CD4-positive, alpha-beta T cell treated with Interleukin-4 for 1 hour (primary cell): ENCODE measurements around the gene PKN3.
"Not testable (repeated sequence)": the region's sequence is repeated elsewhere in the genome, so short reads cannot be mapped to it uniquely, and the experiment has no call there.

Experiments used
- DNase-seq, 2 donors: peaks; one replicate each; pipeline ENCODE4 v3.0.0-alpha.2; 2020 to 2022

PKN3 gene

DNA sequence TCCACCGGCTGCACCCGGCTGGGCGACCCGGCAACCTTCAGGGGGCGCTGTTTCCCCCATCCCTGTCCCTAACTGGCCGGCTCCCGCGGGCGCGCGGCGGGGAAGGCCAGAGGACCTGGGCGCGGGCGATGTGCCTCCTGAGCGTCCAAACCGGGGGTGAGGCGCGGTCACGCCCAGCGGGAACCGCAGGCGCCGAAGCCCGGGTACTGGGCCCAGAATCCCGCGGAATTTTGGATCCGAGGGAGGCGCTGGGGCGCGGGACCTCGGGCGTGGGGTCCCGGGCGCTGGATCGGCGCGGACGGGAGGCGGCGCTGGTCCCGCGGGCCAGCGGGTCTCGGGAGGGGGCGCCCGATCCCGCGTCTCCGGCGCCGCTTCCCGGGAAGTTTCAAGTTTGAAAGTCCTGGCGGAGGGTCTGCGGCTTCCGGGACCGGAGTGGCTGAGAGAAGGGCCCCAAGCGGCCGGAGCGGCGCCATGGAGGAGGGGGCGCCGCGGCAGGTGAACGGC lies at the start of gene PKN3:
PKN3 (plus strand) TSS at position 59 of the 504 bp plus-strand sequence; CDS start at position 472, 413 bp downstream.
- DNase-seq, result peak; percentile 80 to 84

DNA sequence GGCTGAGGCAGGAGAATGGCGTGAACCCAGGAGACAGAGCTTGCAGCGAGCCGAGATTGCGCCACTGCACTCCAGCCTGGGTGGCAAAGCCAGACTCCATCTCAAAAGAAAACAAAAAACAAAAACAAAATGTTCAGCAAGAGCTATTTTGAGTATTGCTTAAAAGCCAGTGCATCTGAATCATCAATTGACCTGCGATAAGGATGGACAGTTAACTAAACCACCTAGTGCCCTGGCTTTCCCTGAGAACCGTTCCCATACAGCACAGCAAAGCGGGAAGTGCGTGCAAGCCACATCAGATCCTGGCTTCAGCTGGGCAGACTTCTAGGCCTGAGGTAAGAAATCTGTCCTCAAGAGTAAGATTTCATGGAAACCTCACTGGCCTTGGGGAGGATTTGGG lies 48.4 kb upstream of the PKN3 start:
- no peak for DNase-seq

DNA sequence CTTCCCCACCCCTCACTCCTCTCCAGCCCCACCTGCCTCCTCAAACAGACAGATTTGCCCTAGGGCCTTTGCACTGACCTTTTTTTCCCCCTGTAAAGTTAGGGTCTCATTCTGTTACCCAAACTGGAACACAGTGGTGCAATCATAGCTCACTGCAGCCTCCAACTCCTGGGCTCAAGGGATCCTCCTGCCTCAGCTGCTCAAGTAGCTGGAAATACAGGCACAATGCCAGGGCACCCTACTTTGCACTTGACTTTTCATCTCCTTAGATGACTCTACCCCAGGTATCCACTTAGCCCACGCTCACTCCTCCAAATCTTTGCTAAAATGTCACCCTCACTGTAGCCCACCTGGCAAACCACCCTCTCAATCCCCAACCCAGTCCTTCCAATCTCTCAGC lies 47.8 kb upstream of the PKN3 start:
- DNase-seq, result no peak

DNA sequence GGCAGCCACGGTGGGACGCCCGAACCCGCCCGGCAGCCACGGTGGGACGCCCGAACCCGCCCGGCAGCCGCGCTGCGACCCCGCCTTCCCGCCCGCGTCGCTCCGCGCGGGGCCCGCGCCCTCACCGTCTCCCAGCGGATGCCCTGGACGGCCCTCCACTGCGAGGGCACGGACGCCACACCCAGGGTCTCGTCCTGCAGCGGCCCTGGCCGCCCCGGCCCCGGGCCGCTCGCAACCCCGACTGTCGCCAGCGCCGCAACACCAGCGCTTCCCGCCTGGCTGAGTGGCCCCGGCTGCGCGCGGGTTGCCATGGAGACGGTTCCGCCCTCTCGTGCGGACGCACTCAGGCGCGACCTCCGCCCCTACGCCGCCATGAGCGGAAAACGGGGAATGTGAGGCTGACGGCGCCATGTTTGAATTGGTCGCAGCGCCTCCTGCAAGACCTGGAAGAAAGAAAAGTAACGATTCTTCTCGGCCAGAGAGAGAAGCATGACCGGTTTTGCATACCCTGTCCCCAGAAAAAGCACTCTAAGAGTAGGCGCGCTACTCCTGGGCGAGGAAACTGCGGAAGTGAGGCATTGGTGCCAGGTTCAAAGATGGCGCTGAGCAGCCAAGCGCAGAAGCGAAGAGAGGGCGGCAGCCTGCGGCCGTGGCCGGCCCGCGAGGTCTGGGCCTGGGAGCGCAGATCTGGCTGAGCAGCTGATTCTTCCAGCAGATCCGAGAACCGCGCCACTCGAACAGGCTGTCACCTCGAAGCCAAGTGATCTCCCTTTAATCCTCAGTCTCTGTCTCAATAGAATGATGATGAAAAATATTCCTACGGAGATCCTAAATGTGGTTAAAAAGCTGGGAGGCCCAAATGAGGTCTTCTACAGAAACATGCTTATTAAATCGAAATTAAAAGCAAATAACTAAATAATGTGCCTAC lies 45.6 kb upstream of the PKN3 start, which contains the start of gene DYNC2I2:
DYNC2I2 (minus strand) TSS at position 432 of the 928 bp plus-strand sequence; CDS start at position 311, 121 bp downstream.
- DNase-seq, result peak; percentile 94 to 95

DNA sequence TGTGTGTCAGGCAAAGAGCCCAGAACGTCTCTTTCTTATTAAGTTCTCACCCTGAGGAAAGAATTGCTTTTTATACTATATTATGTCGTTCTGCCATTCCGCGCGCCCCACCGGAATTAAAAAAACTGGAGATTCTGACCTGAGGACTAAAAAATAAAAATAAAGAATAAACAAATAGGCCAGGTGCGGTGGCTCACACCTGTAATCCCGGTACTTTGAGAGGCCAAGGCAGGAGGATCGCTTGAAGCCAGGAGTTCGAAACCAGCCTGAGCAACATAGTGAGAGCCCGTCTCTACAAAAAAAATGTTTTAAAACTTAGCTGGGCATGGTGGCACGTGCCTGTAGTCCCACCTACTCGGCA lies 45.0 kb upstream of the PKN3 start:
- no peak for DNase-seq

DNA sequence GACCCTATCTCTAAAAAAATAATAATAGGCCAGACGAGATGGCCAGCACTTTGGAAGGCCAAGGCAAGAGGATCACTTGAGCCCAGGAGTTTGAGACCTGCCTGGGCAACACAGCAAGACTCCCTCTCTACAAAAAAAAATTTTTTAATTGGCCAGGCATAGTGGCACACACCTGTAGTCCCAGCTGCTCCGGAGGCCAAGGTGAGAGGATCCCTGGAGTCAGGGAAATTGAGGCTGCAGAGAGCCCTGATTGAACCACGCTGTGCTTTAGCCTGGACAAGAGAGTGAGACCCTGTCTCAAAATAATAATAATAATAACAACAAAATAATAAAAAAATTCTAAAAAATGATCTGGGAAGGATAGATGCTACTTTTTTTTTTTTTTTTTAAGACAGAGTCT lies 44.5 kb upstream of the PKN3 start:
- no peak for DNase-seq

DNA sequence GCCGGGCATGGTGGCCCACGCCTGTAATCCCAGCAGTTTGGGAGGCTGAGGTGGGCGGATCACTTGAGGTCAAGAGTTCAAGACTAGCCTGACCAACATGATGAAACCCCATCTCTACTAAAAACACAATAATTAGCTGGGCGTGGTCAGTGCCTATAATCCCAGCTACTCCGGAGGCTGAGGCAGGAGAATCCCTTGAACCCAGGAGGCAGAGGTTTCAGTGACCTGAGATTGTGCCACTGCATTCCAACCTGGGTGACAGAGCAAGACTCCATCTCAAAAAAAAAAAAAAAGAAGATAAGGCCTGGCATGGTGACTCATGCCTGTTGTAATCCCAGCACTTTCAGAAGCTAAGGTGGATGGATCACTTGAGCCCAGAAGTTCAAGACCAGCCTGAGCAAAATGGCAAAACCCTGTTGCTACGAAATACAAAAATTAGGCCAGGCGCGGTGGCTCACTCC lies 35.8 kb upstream of the PKN3 start:
- DNase-seq, result not testable (repeated sequence)

DNA sequence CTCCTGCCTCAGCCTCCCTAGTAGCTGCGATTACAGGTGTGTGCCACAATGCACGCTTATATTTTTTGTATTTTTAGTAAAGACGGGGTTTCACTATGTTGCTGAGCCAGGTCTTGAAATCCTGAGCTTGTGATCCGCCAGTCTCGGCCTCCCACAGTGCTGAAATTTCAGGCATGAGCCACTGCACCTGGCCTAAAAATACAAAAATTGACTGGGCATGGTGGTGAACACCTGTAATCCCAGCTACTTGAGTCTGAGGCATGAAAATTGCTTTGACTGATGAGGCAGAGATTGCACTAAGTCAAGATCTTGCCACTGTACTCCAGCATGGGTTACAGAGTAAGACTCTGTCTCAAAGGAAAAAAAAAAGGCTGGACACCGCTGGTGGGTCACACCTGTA lies 32.5 kb upstream of the PKN3 start:
- no peak for DNase-seq

DNA sequence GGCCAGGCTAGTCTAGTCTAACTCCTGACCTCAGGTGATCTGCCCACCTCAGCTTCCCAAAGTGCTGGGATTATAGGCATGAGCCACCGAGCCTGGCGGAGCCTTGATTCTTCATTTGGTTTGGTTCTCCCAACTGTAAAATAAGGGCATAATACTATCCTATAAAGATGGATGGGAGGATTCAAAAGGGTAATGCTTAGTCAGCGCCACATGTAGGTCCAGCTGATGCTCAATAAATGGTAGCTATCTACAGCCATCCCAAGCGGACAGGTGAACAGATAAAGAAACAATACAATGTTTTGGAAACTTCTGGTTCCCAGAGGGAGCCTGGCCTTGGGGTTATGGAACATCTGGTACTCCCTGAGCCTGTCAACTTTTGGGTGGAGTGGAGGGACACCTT lies 26.9 kb upstream of the PKN3 start:
- no peak for DNase-seq

DNA sequence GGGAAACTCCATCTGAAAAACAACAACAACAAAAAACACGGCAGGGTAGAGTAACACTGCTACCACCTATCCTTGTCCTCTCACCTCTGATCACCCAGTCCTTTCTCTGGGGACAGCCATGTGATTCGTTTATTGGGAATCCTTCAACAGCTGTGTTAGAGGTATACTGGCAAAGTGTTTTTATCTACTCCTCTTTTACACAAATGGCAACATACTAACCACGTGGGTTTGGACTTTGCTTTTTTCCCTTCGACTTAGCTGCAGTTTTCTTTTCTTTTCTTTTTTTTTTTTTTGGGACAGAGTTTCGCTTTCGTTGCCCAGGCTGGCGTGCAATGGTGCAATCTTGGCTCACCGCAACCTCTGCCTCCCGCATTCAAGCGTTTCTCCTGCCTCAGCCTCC lies 24.5 kb upstream of the PKN3 start:
- no peak for DNase-seq

DNA sequence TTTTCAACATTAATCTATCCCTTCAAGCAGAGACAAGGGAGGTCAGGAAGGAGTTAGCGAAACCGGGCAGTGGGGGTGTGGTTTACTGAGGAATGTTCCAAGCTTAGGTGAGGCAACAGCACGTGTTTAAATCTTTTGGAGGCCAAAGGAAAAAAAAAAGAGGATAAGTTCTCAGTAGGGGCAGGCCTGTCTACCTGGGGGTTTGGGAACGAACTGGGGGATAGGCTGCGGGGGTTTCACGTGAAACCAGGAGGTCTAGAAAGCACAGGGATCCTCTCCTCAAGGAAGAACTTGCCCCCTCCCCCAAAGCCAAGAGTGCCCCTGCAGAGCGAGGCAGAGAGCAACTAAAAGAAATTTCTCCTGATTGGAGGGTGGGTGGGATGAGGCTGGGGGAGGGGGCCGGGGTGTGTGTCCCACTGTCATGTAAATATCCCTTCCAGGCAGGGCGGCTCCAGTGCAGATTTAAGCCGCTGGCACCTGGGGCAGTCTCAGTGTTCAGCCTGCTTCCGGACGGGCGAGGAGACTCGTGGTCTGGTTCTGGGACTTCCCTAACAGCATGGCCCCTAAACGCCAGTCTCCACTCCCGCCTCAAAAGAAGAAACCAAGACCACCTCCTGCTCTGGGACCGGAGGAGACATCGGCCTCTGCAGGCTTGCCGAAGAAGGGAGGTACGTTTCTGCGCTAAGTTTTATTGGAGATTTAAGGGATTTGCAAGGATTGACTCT lies 18.8 kb upstream of the PKN3 start:
- peak; percentile 33 to 53 for DNase-seq

DNA sequence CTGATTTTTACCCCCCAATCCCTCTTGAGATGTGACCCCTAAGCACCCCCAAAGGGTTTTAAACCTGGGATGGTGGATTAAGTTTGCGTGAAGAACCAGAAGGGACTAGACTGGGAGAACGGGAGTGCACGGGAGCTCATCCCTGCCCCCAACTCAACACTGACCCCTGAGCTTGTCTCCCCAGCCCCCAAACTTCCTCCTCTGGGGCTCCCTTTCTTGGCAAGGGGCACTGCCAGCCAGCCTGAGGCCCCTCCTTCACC lies 18.3 kb upstream of the PKN3 start:
- DNase-seq, result no peak

DNA sequence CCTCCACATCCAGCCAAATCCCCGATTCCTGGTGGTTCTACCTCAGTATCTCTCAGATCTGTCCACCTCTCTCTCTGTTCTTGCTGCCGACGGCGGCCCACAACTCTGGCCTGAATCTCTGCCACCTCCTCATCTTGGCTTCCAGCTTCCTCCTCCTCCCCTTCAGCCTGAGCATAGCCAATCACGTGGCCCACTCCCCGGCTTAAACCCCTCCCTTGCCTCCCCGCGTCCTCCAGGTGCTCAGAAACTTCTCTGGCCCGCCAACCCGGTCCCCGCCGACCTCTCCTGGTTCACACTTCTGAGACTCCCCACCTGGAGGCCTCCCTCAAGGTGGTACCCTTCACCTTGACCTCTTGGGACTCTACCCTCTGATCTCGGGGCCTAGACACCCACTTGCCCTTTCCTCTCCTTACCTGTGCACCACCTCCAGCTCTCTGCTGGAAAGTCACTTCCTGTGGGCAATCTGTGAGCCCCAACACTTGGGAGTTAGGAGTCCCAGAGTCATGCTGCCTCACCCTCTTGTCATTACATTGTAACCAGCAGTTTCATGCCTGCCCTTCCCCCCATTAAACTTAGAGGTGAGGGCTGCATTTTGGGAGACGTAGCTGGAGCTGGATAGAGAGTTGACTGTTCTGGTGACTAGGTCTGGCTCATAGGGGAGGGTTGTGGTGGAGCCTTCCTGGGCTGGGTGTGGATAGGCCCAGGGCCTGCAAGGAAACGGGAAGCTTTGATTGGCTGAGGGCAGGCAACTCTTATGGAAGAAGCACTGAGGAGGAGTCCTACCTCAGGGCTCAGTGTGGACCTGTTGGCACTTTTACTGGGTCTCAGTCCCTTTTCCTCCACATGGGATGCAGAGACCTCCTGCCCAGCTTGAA lies 17.7 kb upstream of the PKN3 start:
- DNase-seq, result peak; percentile 80

DNA sequence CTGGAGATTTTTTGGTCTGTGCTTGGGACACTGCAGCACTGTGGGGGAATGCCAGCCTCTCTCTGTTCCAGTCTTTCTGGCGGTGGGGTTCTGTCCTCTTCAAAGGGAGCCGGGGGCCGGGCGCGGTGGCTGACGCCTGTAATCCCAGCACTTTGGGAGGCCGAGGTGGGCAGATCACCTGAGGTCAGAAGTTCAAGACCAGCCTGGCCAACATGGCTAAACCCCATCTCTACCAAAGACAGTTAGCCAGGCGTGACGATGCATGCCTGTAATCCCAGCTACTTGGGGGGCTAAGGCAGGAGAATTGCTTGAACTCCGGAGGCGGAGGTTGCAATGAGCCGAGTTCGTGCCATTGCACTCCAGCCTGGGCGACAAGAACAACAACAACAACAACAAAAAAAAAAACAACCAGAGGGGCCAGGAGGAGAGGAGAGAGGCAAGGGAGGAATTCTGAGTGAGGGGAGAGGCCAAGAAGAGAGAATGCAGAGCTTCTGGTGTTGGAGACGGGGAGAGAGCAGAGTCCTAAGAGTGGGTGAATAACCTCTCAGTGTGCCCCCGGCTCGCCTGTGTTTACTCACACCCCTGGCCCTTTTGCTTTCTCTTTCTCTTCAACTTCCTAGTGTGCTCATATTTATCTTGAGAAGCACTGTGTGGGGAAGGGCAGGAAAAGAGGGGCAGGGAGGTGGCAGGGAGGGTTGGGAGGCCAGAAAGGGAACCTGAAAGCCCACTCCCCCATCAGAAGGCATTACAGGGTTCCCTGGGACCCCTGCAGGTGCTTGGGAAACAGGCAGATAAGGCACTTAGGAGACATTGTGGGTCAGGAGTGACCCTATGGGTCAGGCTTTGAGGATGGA lies 16.4 kb upstream of the PKN3 start:
- DNase-seq, result peak; percentile 36 to 62

DNA sequence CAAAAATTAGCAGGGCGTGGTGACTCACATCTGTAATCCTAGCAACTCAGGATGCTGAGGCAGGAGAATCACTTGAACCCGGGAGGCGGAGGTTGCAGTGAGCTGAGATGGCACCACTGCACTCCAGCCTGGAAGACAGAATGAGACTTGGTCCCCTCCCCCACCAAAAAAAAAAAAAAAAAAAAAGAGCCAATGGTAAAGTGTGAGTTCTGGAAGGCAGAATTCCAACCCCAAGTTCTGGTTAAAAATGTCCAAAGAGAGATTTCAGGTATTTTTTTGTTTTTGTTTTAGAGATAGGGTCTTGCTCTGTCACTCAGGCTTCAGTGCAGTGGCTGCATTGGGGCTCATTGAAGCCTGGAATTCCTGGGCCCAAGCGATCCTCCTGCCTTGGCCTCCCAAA lies 14.8 kb upstream of the PKN3 start:
- no peak for DNase-seq

DNA sequence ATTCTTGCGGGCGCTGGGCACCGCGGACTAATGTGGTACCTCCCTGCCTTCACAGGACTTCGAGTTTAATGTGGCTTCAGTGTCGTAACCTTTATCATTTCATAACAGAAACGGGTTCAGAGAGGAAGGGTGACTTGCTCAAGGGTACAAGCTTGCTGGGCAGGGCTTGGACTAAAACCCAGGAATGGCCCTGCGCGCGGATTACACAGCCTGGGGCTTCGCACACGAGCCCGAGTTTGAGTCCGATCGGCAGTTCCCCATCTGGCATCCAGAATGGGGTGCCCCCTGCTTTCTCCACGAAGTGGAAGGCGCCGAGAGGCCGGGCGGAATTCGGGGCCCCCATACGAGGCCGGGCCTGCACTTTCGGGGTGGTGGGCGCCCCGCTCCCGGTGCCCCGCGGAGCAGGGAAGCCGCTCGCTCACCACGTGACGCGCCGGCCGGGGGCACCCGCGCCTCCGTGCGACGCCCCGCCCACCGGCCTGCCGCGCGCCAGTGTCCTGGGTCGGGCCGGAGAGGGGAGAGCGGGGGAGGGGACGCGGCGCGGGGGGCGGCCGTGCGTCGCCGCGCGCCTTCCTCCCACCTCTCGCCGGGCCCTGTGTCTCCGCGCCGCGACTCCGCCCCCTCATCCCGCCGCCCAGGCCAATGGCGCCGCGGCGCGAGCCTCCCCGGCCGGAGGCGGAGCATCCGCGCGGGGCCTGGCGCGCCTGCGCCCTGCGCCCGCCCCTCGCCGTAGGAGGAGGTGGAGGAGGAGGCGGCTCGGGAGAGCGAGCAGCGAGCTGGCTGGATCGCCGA lies 13.6 kb upstream of the PKN3 start, which contains the start of gene SET:
SET (plus strand) TSS at position 722 of the 792 bp plus-strand sequence. CDS start 361 bp downstream, outside the sequence.
- peak; percentile 93 to 94 for DNase-seq

DNA sequence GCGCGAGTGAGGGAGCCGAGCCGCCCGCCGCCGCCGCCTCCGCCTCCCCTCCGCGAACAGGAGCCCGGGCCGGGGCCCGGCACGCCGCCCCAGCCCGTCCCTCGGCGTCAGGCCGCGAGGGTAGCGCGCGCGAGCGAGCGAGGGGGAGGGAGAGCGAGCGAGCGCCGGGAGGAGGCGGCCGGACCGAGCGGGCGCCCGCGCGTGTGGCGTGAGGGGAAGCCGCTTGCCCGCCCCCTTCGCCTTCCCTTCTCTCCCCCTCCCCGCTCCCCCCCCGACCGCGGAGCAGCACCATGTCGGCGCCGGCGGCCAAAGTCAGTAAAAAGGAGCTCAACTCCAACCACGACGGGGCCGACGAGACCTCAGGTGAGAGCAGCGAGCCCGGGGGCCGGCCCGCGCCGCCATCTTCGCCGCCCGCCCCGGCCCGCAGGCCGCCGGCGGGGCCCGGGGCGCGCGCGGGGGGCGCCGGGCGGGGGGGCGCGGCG lies 13.0 kb upstream of the PKN3 start:
- no peak for DNase-seq

DNA sequence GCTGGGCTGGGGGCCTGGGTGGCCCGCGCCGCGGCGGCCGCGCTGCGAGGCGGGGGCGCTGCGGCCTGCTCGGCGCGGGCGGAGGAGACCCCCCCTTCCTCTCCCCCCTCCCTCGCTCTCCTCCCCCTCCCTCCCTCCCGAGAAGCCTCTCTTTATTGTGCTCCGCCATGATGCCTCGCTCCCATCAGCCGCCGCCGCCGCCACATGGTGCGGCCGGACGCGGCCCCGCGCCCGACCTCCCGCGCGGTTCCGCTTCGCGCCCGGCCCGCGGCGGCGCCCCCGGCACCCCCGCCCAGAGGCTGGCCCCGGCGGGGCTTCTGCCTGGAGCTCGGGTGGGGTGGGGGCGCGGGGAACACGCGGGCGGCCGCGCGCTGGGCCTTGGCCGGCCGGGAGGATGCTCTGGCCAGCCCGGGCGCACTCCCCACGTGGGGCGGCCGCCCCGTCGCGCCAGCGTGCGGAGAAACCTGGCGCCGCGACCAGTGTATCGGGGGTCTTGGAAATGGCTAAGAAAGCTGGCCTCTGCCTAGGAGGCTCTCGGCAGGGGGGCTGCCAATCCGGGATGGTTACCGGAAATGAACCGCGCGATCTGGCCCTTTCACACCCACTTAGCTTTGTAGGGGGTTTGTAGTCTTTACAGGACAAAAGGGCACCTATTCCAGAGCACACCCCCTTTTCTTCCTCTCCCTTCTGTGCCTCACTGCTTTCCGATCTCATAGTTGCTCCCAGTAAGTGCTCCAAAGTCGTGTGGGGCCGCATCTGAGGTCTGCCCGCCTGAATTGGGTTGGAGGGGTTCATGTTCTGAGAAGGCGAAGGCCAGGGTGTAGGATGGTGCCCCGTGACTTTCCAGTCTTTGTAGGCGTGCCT lies 12.3 kb upstream of the PKN3 start:
- peak; percentile 55 to 70 for DNase-seq

DNA sequence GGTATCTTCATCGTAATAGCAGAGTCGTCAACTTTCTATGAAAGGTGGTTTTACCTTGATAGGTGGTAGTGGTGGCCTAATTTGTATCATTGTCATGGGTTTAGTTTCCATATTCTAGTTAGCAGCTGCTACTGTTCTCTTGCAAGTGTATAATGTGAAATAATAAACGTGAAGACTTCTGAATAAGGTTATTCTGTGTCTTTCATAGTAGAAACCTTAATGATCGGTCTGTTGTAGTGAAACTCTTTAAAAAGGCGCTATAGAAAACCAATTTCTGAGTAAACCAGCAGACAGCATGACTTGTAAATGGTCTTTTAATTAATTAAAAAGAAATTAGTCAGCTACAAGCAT lies 11.6 kb upstream of the PKN3 start:
- no peak for DNase-seq

DNA sequence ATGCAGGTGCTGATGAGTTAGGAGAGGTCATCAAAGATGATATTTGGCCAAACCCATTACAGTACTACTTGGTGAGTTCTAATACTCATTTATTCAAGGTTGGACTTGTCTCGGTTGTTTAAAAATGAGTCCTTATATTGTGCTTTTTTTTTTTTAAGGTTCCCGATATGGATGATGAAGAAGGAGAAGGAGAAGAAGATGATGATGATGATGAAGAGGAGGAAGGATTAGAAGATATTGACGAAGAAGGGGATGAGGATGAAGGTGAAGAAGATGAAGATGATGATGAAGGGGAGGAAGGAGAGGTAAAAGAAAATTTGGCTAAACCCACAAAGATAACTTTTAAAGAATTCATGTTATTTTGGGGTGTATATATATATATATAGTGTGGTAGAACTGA lies 8.6 kb upstream of the PKN3 start:
- not testable (repeated sequence) for DNase-seq
